Measurements from ENCODE around the gene MFAP4. TPM values are rescaled to one million over a fixed set of nuclear protein-coding genes. Genes with fewer than 3 reads are reported as not detected.

Gene MFAP4
- total RNA-seq, 1 donor from 2014 or later, result 0.26 TPM

DNA sequence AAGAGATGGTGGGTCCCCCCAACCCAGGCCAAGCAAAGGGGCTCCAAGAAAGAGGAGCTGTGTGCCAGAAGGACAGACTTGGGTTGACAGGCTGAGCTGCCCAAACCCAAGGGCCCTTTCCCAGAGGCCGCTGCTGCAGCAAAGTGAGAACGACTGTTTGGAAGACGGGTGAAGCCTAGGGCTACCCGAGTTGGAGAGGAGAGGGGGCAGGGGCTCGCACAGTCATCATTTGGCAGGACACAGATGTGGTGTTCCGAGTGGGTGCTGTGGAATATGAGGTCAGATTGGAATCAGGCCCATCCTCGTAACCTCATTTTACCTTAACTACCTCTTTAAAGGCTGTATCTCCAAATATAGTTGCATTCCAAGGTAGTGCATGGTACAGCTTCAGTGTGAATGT, 5.3 kb upstream of the MFAP4 start:
- TF ChIP-seq, protein P1, sequence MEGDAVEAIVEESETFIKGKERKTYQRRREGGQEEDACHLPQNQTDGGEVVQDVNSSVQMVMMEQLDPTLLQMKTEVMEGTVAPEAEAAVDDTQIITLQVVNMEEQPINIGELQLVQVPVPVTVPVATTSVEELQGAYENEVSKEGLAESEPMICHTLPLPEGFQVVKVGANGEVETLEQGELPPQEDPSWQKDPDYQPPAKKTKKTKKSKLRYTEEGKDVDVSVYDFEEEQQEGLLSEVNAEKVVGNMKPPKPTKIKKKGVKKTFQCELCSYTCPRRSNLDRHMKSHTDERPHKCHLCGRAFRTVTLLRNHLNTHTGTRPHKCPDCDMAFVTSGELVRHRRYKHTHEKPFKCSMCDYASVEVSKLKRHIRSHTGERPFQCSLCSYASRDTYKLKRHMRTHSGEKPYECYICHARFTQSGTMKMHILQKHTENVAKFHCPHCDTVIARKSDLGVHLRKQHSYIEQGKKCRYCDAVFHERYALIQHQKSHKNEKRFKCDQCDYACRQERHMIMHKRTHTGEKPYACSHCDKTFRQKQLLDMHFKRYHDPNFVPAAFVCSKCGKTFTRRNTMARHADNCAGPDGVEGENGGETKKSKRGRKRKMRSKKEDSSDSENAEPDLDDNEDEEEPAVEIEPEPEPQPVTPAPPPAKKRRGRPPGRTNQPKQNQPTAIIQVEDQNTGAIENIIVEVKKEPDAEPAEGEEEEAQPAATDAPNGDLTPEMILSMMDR (IDR thresholded peaks at IDR 0.05; ENCODE audit: insufficient read depth, low read length, severe bottlenecking), result no peak
- H3K4me3 ChIP-seq (ENCODE audit: low read depth, low read length), result no peak overlapping the region
- no peaks in the 10 kb centered on the region for H3K27me3 ChIP-seq (ENCODE audit: control insufficient read depth, insufficient read depth, low read length)
- H3K36me3 ChIP-seq (ENCODE audit: control insufficient read depth, insufficient read depth, low read length), result no peaks in the 10 kb centered on the region
- DNase-seq (ENCODE audit: low read depth) (no peak), FAIRE-seq (no peak)

DNA sequence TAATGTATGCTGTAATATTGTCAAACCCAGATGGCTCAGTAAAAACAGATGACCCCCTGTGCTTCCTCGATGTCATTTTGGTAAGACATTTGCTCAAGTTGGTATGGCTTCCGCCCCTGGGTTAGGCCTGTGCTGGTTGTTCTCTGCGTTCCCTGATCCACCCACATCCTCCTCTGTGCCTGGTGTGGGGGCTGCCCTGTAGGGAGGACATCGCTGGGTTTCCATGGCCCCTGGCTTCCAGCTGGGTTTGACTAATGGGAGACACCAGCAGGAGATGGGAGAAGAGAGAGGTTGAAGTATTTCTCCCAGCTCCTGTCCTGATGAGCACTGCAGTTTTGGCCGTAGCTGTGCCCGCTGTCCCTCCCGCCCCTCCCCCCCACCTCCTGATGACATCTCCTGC, 4.4 kb upstream of the MFAP4 start:
- Histone ChIP-seq H3K27me3 (ENCODE audit: control insufficient read depth, insufficient read depth, low read length) (no peaks in the 10 kb centered on the region), H3K4me3 (ENCODE audit: low read depth, low read length) (no peak overlapping the region), H3K36me3 (ENCODE audit: control insufficient read depth, insufficient read depth, low read length) (no peaks in the 10 kb centered on the region)
- TF ChIP-seq, protein P1 (IDR thresholded peaks at IDR 0.05; ENCODE audit: insufficient read depth, low read length, severe bottlenecking), result no peak
- peak; percentile 68 for FAIRE-seq
- no peak for DNase-seq (ENCODE audit: low read depth)

DNA sequence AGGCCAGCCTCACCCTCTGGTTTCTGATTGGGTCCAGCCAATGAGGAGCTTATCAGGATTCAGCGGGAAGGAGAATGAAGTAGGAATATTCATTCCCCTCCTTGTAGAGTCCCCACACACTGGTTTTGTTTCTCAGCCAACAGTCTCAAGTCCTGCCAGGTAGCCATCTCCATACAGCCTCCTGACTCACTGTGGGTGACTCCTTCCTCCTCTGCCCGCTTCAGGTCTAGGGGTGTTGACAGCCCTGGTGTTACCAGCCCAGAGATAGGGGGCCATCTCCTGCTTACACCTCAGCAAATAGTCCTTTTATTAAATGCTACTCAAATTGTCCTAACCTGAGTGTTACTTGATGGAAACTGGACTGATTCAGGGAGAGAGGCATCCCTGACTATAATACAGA, 4.0 kb upstream of the MFAP4 start:
- FAIRE-seq (no peak), DNase-seq (ENCODE audit: low read depth) (peak; percentile 30)
- TF ChIP-seq, protein P1 (IDR thresholded peaks at IDR 0.05; ENCODE audit: insufficient read depth, low read length, severe bottlenecking), result no peak
- Histone ChIP-seq H3K36me3 (ENCODE audit: control insufficient read depth, insufficient read depth, low read length) (no peaks in the 10 kb centered on the region), H3K4me3 (ENCODE audit: low read depth, low read length) (no peak overlapping the region), H3K27me3 (ENCODE audit: control insufficient read depth, insufficient read depth, low read length) (no peaks in the 10 kb centered on the region)

DNA sequence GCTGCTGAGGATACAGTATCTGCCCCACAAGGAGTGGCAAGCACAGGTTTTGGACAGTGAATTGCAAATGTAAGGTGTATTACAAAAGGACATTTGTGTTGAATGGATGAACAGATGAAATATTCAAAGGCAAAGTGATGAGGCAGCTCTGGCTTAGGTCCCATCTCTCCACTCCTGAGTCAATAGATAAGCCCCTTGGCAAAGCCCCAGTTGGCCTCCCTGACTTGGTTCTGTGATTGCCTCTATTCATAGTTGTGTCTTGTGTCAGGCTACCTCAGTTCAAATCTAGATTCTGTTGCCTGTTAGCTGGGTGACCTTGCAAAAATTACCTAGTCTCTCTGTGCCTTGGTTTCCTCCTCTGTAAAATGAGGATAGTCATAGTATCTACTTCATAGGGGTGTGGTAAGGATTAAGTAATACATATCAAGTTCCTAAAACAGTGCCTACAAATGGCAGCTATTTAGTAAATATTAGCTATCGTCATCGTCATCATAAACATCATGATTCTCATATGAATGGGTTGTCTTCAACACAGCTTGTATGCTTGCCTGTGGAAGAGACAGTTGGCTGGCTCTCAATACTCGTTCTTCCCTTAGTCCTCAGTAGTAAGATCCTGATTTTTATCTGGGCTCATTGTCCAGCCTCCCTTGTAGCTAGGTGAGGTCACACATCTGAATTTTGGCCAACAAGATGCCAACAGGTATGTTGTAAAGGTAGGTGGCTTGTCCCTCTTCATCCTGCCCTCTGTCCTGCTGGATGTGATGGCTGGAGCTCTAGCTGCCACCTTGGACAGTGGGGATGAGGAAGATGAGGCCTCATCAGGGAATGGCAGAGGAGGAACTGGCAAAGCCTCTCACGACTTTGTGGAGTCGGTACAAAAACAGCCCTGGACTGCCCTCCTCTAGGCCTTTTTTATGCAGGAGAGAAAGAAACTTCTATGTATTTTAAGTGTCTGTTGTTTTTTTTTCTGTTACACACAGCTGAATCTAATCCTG, 2.1 kb upstream of the MFAP4 start:
- FAIRE-seq, result peak; percentile 84
- Histone ChIP-seq H3K4me3 (ENCODE audit: low read depth, low read length) (no peak overlapping the region), H3K36me3 (ENCODE audit: control insufficient read depth, insufficient read depth, low read length) (peaks cover 1% of the 10 kb centered on the region), H3K27me3 (ENCODE audit: control insufficient read depth, insufficient read depth, low read length) (no peaks in the 10 kb centered on the region)
- peak; percentile 3 for DNase-seq (ENCODE audit: low read depth)
- TF ChIP-seq, protein P1 (IDR thresholded peaks at IDR 0.05; ENCODE audit: insufficient read depth, low read length, severe bottlenecking), result no peak

DNA sequence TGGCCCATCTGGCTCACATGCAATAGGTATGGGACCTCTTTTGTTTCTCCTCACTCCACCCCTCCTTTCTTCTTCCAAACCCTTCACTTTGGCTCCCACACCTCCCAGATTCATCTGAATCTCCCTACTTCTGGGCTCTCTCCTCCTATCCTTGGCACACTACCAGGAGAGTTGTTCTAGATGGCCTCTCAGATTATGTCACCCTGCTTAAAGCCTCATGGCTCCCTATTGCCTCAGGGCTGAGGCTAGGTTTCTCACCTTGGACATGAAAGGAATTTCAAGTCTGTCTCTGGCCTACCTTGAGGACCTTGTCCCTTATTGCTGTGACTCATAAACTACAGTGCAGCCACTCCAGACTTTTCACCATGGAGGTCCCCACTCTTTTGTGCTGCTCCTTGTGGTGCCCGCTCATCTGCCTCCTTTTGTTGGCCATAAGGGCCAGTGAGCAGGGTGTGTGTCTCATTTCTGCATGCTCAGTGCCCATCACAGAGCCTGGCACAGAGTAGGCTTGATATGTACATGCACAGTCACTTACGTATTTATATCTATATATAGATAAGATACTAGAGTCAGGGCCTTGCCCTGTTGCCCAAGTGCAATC, 1.0 kb upstream of the MFAP4 start:
- TF ChIP-seq, protein P1 (IDR thresholded peaks at IDR 0.05; ENCODE audit: insufficient read depth, low read length, severe bottlenecking), result no peak
- FAIRE-seq (peak; percentile 80), DNase-seq (ENCODE audit: low read depth) (peak; percentile 23)
- Histone ChIP-seq H3K4me3 (ENCODE audit: low read depth, low read length) (no peak overlapping the region), H3K27me3 (ENCODE audit: control insufficient read depth, insufficient read depth, low read length) (no peaks in the 10 kb centered on the region), H3K36me3 (ENCODE audit: control insufficient read depth, insufficient read depth, low read length) (peaks cover 8% of the 10 kb centered on the region)
